ENCODE results near the gene TBL2.
A peak's percentile ranks its signal among the peaks of the same experiment; 100 is the strongest.

The TBL2 gene

DNA sequence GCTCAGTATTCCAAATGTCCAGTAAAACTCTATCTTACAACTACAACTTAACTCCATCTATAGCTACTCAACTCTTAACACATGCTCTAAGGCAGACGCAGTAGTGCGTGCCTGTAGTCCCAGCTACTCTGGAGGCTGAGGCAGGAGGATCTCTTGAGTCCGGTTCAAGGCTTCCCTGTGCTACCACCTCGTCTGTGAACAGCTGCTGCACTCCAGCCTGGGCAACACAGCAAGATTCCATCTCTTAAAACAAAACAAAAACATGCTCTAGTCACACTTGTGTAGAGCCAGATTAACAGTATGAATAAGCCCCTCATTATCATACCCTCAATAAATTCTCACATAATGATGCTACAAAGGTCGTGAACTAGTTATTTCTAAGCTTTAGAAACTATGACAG is 59.9 kb downstream of the TBL2 start:
- H3K4me2 ChIP-seq (ENCODE audit: low read depth, low read length): peak overlapping the region; percentile 73
- no peaks in the 10 kb centered on the region for H3K27me3 ChIP-seq (replicated peaks; ENCODE audit: insufficient read depth, low read length)
- H2AFZ ChIP-seq (ENCODE audit: low read length): no peak overlapping the region
- 0 out of 2 replicates have a peak overlapping the region, but pooled peaks have one; percentile 64 for H3K4me3 ChIP-seq (ENCODE audit: low read length)
- H3K4me1 ChIP-seq (ENCODE audit: low read length): peaks cover 10% of the 10 kb centered on the region
- DNase-seq: no peak
- TF ChIP-seq EZH2 (optimal IDR thresholded peaks at IDR 0.05; ENCODE audit: low read depth, low read length) (no peak), CTCF (IDR thresholded peaks at IDR 0.05; ENCODE audit: low read length) (no peak), EZH2phosphoT487 (IDR thresholded peaks at IDR 0.05; ENCODE audit: low read length) (no peak)
- peaks cover 81% of the 10 kb centered on the region for H3K79me2 ChIP-seq (ENCODE audit: low read length)
- peaks cover 50% of the 10 kb centered on the region for H4K20me1 ChIP-seq (ENCODE audit: insufficient read depth, low read length)
- no peak overlapping the region for H3K9ac ChIP-seq (ENCODE audit: low read length)
- peaks cover 3% of the 10 kb centered on the region; the same call in 1 of the 2 replicates for H3K36me3 ChIP-seq (replicated peaks; ENCODE audit: insufficient read depth, low read length)
- H3K27ac ChIP-seq (ENCODE audit: low read length): no peak overlapping the region
- no peaks in the 10 kb centered on the region for H3K9me2 ChIP-seq (replicated peaks; ENCODE audit: insufficient read depth, low read length)
- H3F3A ChIP-seq (ENCODE audit: insufficient read depth, low read length): peaks cover 13% of the 10 kb centered on the region; the same call in 1 of the 2 replicates
- H3K9me3 ChIP-seq (replicated peaks; ENCODE audit: insufficient read depth, low read length): no peaks in the 10 kb centered on the region

Measured in MM.1S (cell line).